PFSK-1 (cell line): ENCODE data around the gene RND3.

Experiments
- FOXP2 ChIP-seq: optimal IDR thresholded peaks from 2 replicates; pipeline ENCODE3; 2011; ENCODE audit warnings: borderline replicate concordance, control low read depth, inconsistent platforms; ENCODE audit not compliant: insufficient read depth; ENCODE audit errors: extremely low read length, extremely low read depth
- POLR2AphosphoS5 ChIP-seq: IDR thresholded peaks from 2 replicates; pipeline ENCODE4 v1.6.1; 2012; ENCODE audit warnings: low read depth, mild to moderate bottlenecking, control low read depth, low read length, moderate library complexity
- SIN3A ChIP-seq: IDR thresholded peaks from 2 replicates; pipeline ENCODE4 v1.6.1; 2012; ENCODE audit warnings: mild to moderate bottlenecking, low read length, moderate library complexity, borderline replicate concordance; ENCODE audit not compliant: insufficient read depth
- TAF1 ChIP-seq: IDR thresholded peaks from 2 replicates; pipeline ENCODE4 v1.6.1; 2012; ENCODE audit warnings: low read length, control low read depth, borderline replicate concordance; ENCODE audit not compliant: insufficient read depth
- TF ChIP-seq, protein P1 (sequence below), 2 experiments: IDR thresholded peaks; 2 replicates each; pipeline versions ENCODE4 v1.6.1 to v1.8.0; 2011 to 2012; ENCODE audit warnings: low read depth in 2 of 2, low read length in 2 of 2, control low read depth in 1 of 2, inconsistent platforms in 1 of 2, mild to moderate bottlenecking in 1 of 2, moderate library complexity in 1 of 2; ENCODE audit not compliant: insufficient read depth in 1 of 2

The RND3 gene

DNA sequence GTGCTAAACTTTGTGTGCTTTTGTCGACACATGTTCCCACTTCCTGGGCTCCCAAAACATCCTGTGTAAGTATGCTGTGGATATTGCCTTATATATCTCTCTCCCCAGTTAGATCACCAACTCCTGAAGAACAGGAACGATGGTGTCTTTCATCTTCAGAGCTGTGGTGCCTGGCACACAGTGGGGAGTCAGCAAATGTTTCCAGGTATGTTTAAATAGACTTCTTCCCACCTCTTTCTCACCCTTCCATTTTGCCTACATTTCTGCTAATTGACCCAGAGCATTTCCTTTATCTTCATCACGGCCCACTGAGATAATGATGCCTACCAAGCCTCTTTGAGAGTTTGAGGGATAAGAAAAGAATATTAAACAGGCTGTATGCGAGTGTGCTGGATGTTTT, 60.7 kb downstream of the RND3 start:
- TF ChIP-seq FOXP2 (no peak), POLR2AphosphoS5 (no peak), TAF1 (no peak), SIN3A (no peak)
- TF ChIP-seq, protein P1, sequence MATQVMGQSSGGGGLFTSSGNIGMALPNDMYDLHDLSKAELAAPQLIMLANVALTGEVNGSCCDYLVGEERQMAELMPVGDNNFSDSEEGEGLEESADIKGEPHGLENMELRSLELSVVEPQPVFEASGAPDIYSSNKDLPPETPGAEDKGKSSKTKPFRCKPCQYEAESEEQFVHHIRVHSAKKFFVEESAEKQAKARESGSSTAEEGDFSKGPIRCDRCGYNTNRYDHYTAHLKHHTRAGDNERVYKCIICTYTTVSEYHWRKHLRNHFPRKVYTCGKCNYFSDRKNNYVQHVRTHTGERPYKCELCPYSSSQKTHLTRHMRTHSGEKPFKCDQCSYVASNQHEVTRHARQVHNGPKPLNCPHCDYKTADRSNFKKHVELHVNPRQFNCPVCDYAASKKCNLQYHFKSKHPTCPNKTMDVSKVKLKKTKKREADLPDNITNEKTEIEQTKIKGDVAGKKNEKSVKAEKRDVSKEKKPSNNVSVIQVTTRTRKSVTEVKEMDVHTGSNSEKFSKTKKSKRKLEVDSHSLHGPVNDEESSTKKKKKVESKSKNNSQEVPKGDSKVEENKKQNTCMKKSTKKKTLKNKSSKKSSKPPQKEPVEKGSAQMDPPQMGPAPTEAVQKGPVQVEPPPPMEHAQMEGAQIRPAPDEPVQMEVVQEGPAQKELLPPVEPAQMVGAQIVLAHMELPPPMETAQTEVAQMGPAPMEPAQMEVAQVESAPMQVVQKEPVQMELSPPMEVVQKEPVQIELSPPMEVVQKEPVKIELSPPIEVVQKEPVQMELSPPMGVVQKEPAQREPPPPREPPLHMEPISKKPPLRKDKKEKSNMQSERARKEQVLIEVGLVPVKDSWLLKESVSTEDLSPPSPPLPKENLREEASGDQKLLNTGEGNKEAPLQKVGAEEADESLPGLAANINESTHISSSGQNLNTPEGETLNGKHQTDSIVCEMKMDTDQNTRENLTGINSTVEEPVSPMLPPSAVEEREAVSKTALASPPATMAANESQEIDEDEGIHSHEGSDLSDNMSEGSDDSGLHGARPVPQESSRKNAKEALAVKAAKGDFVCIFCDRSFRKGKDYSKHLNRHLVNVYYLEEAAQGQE (IDR thresholded peaks at IDR 0.05; ENCODE audit: insufficient read depth in 1 of 2, low read depth in 2 of 2, low read length in 2 of 2) = no peak

DNA sequence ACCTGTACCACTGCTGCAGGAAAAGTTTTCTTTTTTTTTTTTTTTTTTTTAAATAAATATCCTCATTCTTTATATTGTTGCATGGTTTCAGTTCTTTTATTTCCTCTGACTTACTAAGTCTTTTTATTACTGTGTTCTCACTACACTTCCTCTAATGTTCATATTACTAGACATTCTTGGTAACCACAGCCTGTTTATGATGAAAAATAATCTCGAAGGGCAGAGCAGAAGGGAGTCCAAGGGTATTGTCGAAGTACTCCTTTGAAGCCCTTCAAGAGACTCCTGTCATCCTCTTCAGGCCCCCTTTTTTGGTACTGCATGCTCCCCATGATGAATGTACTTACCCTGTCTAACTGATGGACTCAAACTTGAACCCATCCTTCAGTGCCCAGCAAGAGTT, 61.2 kb downstream of the RND3 start:
- TF ChIP-seq SIN3A (no peak), FOXP2 (no peak), TAF1 (no peak), POLR2AphosphoS5 (no peak)
- TF ChIP-seq, protein P1 (IDR thresholded peaks at IDR 0.05; ENCODE audit: insufficient read depth in 1 of 2, low read depth in 2 of 2, low read length in 2 of 2) = no peak

DNA sequence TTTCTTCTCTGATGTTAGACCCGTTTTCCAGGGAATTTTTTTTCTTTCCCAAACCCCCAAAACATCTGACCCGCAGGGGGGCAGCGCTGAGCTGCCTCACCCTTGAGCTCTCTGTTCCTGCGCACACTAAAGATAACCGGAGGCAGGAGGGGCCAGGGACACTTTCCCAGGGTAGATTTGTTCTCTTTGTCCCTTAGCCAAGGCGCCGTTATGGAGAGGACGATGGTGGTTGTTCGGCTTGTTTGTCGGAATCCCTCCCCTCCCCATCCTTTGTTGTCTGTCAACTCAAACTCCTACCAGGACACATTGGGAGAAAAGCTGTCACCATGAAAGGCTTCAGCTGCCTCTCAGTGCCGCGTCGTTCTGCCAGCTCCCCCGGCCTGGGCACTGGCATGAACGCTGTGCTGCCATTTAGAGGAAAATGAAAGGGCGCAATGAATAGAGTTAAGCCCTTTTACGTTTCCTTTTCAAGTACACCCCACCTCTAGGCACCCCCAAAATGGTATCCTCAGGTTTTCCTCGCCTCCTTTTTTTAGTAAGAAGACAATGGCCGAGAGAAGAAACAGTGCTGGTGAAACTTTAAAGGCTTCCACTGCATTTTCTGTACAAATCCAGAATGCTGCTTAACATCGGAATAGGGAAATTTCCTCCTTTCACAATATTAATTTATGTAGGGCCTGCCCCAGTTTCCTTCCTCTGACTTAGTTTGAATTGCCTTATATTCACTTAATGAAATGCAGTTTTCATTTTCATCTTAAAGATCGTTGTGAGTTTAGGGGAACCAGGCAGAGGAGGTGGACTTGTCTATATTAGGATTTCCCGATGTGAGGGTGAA, 62.1 kb downstream of the RND3 start:
- no peak for TF ChIP-seq SIN3A
- TF ChIP-seq FOXP2 = no peak
- no peak for TF ChIP-seq POLR2AphosphoS5
- TF ChIP-seq, protein P1 (IDR thresholded peaks at IDR 0.05; ENCODE audit: insufficient read depth in 1 of 2, low read depth in 2 of 2, low read length in 2 of 2) = no peak
- no peak for TF ChIP-seq TAF1

DNA sequence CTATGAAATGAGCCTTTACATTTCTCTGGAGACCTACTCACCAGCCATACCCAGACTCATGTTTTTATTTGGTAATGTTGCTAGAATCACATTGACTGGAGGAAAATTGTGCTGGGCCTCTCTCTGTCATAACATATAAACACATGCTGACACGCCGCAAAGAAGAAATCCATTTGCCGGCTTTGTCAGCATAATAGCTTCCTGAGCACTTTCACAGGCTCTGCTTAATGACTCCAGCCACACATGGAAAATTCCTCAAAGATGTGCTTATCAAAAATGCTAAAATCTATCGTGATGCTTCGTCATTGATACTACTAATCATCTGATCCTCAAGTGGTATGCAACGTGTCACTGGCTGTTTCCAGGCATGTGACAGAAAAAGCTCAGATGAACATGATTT, 63.1 kb downstream of the RND3 start:
- TF ChIP-seq POLR2AphosphoS5 = no peak
- no peak for TF ChIP-seq SIN3A
- no peak for TF ChIP-seq TAF1
- TF ChIP-seq, protein P1 (IDR thresholded peaks at IDR 0.05; ENCODE audit: insufficient read depth in 1 of 2, low read depth in 2 of 2, low read length in 2 of 2) = no peak
- TF ChIP-seq FOXP2 = no peak
